Loucy (cell line): ENCODE results near the gene CHIT1.

Source experiments
- CTCF ChIP-seq: fragments of 200-600 bp; sonication (generic); conservative IDR thresholded peaks from 2 replicates; pipeline ENCODE4 v1.5.1; 2014; ENCODE audit warnings: mild to moderate bottlenecking, antibody characterized with exemption, low read length
- EZH2phosphoT487 ChIP-seq: fragments of 200-600 bp; IDR thresholded peaks from 2 replicates; pipeline ENCODE4 v1.6.1; 2018; ENCODE audit warnings: antibody characterized with exemption, mild to moderate bottlenecking, moderate library complexity, borderline replicate concordance

GRCh38 chr1:203239526-203240305 lies 10.2 kb upstream of the CHIT1 start:
- TF ChIP-seq CTCF (no peak), EZH2phosphoT487 (no peak)
